Loucy (cell line): Measurements from ENCODE around the gene NXT1.

ENCODE experiments used
- H2AFZ ChIP-seq: fragments of 200-600 bp; sonication (generic); 2 replicates; pipeline ENCODE4 v1.6.0; 2016; ENCODE audit warnings: antibody characterized with exemption, mild to moderate bottlenecking, low read length, moderate library complexity
- H3F3A ChIP-seq: fragments of 200-600 bp; 2 replicates; pipeline ENCODE4 v1.6.0; 2016; ENCODE audit warnings: antibody characterized with exemption, low read depth, mild to moderate bottlenecking
- H3K27me3 ChIP-seq: fragments of 200-600 bp; sonication (generic); 2 replicates; pipeline ENCODE4 v1.6.1; 2014; ENCODE audit warnings: low read length, mild to moderate bottlenecking; ENCODE audit not compliant: insufficient read depth, poor library complexity, severe bottlenecking
- H3K36me3 ChIP-seq: fragments of 200-600 bp; sonication (generic); 2 replicates; pipeline ENCODE4 v1.6.1; 2016; ENCODE audit warnings: low read length; ENCODE audit not compliant: insufficient read depth
- H3K4me1 ChIP-seq: fragments of 200-600 bp; sonication (generic); 2 replicates; pipeline ENCODE4 v1.5.1; 2014; ENCODE audit warnings: low read length, mild to moderate bottlenecking; ENCODE audit not compliant: insufficient read depth, poor library complexity, severe bottlenecking
- H3K4me2 ChIP-seq: fragments of 200-600 bp; sonication (generic); 2 replicates; pipeline ENCODE4 v1.6.0; 2014; ENCODE audit warnings: antibody characterized with exemption, low read length, low read depth, mild to moderate bottlenecking; ENCODE audit not compliant: poor library complexity, severe bottlenecking
- H3K4me3 ChIP-seq: fragments of 200-600 bp; sonication (generic); 2 replicates; pipeline ENCODE4 v1.5.1; 2014; ENCODE audit warnings: low read length, mild to moderate bottlenecking, mixed read lengths; ENCODE audit not compliant: poor library complexity, severe bottlenecking
- H3K79me2 ChIP-seq: fragments of 200-600 bp; sonication (generic); 2 replicates; pipeline ENCODE4 v1.6.1; 2014; ENCODE audit warnings: low read length; ENCODE audit not compliant: insufficient read depth
- H3K9ac ChIP-seq: fragments of 200-600 bp; sonication (generic); 2 replicates; pipeline ENCODE4 v1.6.0; 2014; ENCODE audit warnings: mild to moderate bottlenecking, low read depth, low read length, moderate library complexity; ENCODE audit not compliant: poor library complexity, severe bottlenecking
- H3K9me2 ChIP-seq: fragments of 200-600 bp; sonication (generic); replicated peaks from 2 replicates; pipeline ENCODE4 v1.6.1; 2016; ENCODE audit warnings: low read depth, low read length, mixed read lengths
- H3K9me3 ChIP-seq: fragments of 200-600 bp; sonication (generic); 2 replicates; pipeline ENCODE4 v1.6.1; 2014; ENCODE audit warnings: mild to moderate bottlenecking, antibody characterized with exemption, low read length, low read depth; ENCODE audit not compliant: insufficient read depth
- H4K20me1 ChIP-seq: fragments of 200-600 bp; sonication (generic); 2 replicates; pipeline ENCODE4 v1.6.0; 2014; ENCODE audit warnings: antibody characterized with exemption, low read length, mild to moderate bottlenecking; ENCODE audit not compliant: insufficient read depth, poor library complexity, severe bottlenecking
- EZH2phosphoT487 ChIP-seq: fragments of 200-600 bp; IDR thresholded peaks from 2 replicates; pipeline ENCODE4 v1.6.1; 2018; ENCODE audit warnings: antibody characterized with exemption, mild to moderate bottlenecking, moderate library complexity, borderline replicate concordance
- TF ChIP-seq, protein P1 (sequence below): fragments of 200-600 bp; sonication (generic); conservative IDR thresholded peaks from 2 replicates; pipeline ENCODE4 v1.5.1; 2014; ENCODE audit warnings: mild to moderate bottlenecking, antibody characterized with exemption, low read length

The NXT1 gene

DNA sequence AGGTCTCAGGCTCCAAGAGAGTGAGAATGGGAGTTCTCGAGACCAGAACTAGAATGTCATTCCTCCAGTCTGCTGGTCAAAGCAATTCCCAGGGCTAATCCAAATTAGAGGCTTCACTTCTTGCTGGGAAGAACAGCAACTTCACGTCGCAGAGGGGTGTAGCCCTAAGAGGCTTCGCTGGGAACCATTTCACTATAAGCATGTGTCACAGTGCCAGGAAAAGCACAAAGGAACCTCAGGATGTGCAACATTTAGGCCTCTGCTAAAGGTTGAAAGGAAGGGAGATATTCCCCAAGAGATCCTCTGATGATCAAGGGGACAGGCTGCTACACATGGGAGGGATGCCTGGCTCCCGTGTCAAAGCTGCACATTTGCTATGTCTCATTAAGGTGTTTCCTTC lies 35.9 kb upstream of the NXT1 start:
- H3K4me2 ChIP-seq = no peak overlapping the region
- no peaks in the 10 kb centered on the region for H3K36me3 ChIP-seq
- H2AFZ ChIP-seq = no peak overlapping the region
- peaks cover 12% of the 10 kb centered on the region for H3K4me1 ChIP-seq
- H3F3A ChIP-seq = no peaks in the 10 kb centered on the region
- H3K27me3 ChIP-seq = no peaks in the 10 kb centered on the region
- H3K4me3 ChIP-seq = no peak overlapping the region
- no peaks in the 10 kb centered on the region for H4K20me1 ChIP-seq
- no peaks in the 10 kb centered on the region for H3K79me2 ChIP-seq
- no peak overlapping the region for H3K9ac ChIP-seq
- TF ChIP-seq, protein P1, sequence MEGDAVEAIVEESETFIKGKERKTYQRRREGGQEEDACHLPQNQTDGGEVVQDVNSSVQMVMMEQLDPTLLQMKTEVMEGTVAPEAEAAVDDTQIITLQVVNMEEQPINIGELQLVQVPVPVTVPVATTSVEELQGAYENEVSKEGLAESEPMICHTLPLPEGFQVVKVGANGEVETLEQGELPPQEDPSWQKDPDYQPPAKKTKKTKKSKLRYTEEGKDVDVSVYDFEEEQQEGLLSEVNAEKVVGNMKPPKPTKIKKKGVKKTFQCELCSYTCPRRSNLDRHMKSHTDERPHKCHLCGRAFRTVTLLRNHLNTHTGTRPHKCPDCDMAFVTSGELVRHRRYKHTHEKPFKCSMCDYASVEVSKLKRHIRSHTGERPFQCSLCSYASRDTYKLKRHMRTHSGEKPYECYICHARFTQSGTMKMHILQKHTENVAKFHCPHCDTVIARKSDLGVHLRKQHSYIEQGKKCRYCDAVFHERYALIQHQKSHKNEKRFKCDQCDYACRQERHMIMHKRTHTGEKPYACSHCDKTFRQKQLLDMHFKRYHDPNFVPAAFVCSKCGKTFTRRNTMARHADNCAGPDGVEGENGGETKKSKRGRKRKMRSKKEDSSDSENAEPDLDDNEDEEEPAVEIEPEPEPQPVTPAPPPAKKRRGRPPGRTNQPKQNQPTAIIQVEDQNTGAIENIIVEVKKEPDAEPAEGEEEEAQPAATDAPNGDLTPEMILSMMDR = no peak
- no peak for TF ChIP-seq EZH2phosphoT487
- no peaks in the 10 kb centered on the region for H3K9me3 ChIP-seq
- no peaks in the 10 kb centered on the region for H3K9me2 ChIP-seq

DNA sequence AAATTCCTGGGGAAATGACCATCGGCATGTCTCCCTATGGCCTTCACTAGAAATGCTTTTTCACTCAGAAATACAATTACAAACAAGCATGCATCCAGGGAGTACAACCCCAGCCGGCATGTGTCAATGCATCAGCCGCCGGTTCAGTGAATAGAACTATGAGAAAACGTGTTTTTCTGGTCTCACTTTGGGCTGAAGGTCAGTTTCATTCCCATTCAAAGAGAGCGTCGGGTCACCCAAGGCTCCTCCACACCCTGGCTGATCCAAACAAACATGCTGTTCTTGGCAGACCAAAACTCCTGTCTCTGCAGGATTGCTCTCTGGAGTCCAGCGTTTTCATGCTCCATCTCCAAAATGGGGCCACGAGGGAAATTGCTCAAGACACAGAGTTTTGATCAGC lies 35.5 kb upstream of the NXT1 start:
- Histone ChIP-seq H3K4me3 (no peak overlapping the region), H3K9me3 (no peaks in the 10 kb centered on the region), H3K27me3 (no peaks in the 10 kb centered on the region), H3K4me1 (peaks cover 12% of the 10 kb centered on the region), H3K79me2 (no peaks in the 10 kb centered on the region), H2AFZ (no peak overlapping the region), H4K20me1 (no peaks in the 10 kb centered on the region), H3K36me3 (no peaks in the 10 kb centered on the region), H3F3A (no peaks in the 10 kb centered on the region), H3K9me2 (no peaks in the 10 kb centered on the region), H3K4me2 (no peak overlapping the region), H3K9ac (no peak overlapping the region)
- TF ChIP-seq, protein P1 = no peak
- TF ChIP-seq EZH2phosphoT487 = no peak

DNA sequence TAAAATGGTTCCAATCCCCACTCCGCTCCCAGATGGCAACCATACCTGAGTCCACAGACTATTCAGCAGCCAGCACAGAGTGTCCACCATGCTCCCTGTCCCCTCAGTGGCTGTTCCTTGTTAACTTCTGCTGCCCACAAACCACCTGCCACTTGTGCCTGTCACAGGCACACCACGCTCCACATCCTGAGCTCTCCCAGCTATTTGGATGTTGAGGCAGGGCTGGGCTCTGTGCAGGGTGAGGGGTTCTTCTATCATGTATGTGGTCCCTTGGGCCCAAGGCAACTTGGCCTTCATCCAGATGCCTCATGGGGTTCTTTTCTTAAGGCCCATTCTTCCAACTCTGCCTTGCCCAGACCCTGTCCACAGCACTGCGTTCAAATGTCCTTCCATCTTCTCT lies 34.0 kb upstream of the NXT1 start:
- Histone ChIP-seq H3K9ac (no peak overlapping the region), H3K36me3 (no peaks in the 10 kb centered on the region), H3F3A (no peaks in the 10 kb centered on the region), H4K20me1 (no peaks in the 10 kb centered on the region), H3K4me2 (peak overlapping the region; percentile 1), H2AFZ (no peak overlapping the region), H3K79me2 (no peaks in the 10 kb centered on the region), H3K27me3 (no peaks in the 10 kb centered on the region), H3K4me3 (no peak overlapping the region), H3K9me3 (no peaks in the 10 kb centered on the region), H3K9me2 (no peaks in the 10 kb centered on the region), H3K4me1 (peaks cover 12% of the 10 kb centered on the region)
- TF ChIP-seq, protein P1 = no peak
- no peak for TF ChIP-seq EZH2phosphoT487
